Tibial nerve (tissue), 4 donors: ENCODE results near the gene CBLIF. TPM values are rescaled to one million over a fixed set of nuclear protein-coding genes. Genes with fewer than 3 reads are reported as not detected.

Experiments
- DNase-seq, 2 donors: peaks; one replicate each; pipeline ENCODE4 v3.0.0-alpha.2; 2019; ENCODE audit warnings: low spot score in 2 of 2
- H3K27ac ChIP-seq, 4 donors: fragments of 200-600 bp; sonication (generic) in 3 of 4; one replicate each; pipeline ENCODE4 v1.5.1; 2017 to 2019; ENCODE audit warnings: mild to moderate bottlenecking in 1 of 4
- H3K27me3 ChIP-seq, 2 donors: fragments of 200-600 bp; sonication (generic) in 1 of 2; one replicate each; pipeline versions ENCODE4 v1.5.1 to v1.6.0; 2017 to 2019
- H3K36me3 ChIP-seq, 3 donors: fragments of 200-600 bp; sonication (generic); one replicate each; pipeline ENCODE4 v1.5.1; 2018 to 2019
- H3K4me1 ChIP-seq, 4 donors: fragments of 200-600 bp; sonication (generic) in 3 of 4; one replicate each; pipeline ENCODE4 v1.5.1; 2017 to 2019
- H3K4me3 ChIP-seq, 4 donors: fragments of 200-600 bp; sonication (generic) in 3 of 4; one replicate each; pipeline ENCODE4 v1.5.1; 2017 to 2019; ENCODE audit warnings: mild to moderate bottlenecking in 1 of 4, moderate library complexity in 1 of 4
- H3K9me3 ChIP-seq, 4 donors: fragments of 200-600 bp; sonication (generic) in 3 of 4; one replicate each; pipeline ENCODE4 v1.5.1; 2017 to 2019
- CTCF ChIP-seq, 5 experiments: fragments of 200-600 bp in 3 of 5; fragments of 450-650 bp in 2 of 5; sonication (generic) in 3 of 5; IDR thresholded peaks; one replicate each; pipeline ENCODE4 v1.5.1; 2016 to 2019; ENCODE audit warnings: antibody characterized with exemption in 5 of 5, mild to moderate bottlenecking in 3 of 5, moderate library complexity in 2 of 5
- EP300 ChIP-seq, 2 donors: sonication (generic); formaldehyde crosslinking; IDR thresholded peaks; one replicate each; pipeline ENCODE4 v1.6.1; 2017; ENCODE audit warnings: antibody characterized with exemption in 2 of 2, mild to moderate bottlenecking in 1 of 2
- POLR2A ChIP-seq, 2 donors: fragments of 450-650 bp; IDR thresholded peaks; one replicate each; pipeline ENCODE4 v1.6.1; 2017; ENCODE audit warnings: antibody characterized with exemption in 2 of 2, mild to moderate bottlenecking in 2 of 2, moderate library complexity in 2 of 2
- WGBS, 2 donors: methylation state at CpG; one replicate each; pipeline ENCODE4 v1.1.5; 2018; 5-methylcytosine and 5-hydroxymethylcytosine counted together
- total RNA-seq, 4 donors: library from RNA; depleted of rRNA; stranded (reverse); fragments of >200 nt; gene quantifications; one replicate each; pipeline ENCODE4 v1.1.0, GENCODE V29; 2016

CBLIF gene
- total RNA-seq, 4 donors from 2014 or later: not detected

DNA sequence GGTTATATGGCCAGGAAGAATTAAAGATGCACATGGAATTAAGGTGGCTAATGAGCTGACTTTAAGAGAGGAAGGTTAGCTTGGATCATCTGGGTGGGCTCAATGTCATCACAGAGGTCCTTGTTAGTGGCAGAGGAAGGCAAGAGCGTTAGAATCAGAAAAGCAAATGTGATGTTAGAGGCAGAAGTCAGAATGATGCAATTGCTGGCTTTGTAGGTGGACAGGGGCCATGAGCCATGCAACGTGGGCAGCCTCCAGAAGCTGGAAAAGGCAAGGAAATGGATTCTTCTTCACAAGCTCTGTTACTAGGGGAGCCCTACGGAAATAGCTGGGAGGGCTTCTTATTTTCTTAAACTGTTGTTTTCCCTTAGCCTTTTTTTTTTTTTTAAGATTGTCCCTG is 2.3 kb upstream of the CBLIF start:
- Histone ChIP-seq H3K36me3 (no peaks in the 10 kb centered on the region), H3K27ac (no peak overlapping the region), H3K4me3 (no peak overlapping the region), H3K27me3 (no peaks in the 10 kb centered on the region), H3K9me3 (no peaks in the 10 kb centered on the region), H3K4me1 (no peaks in the 10 kb centered on the region)
- DNase-seq: no peak
- TF ChIP-seq CTCF (IDR thresholded peaks at IDR 0.05): no peak
- TF ChIP-seq EP300 (IDR thresholded peaks at IDR 0.05): no peak
- TF ChIP-seq POLR2A (IDR thresholded peaks at IDR 0.05): no peak
- WGBS, 2 donors: 83 to 85% methylated on average over 3 of the region's 3 CpGs

DNA sequence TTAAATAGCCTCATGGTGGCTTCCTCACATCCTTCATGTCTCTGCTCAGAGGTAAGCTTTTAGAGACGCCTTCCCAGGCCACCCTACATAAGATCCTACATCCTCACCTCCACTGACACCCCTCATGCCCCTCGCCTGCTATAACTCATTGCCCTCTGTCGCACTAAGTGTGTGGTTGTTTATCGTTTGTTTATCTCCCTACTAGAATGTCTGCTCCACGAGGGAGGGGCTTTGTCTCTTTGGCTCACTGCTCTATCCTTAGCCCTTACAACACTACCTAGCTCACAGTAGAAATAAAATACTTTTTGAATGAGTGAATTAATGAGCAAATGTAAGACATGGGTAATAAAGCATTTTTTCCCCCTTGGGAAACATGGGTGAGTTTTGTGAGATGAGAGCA is 1.3 kb upstream of the CBLIF start:
- no peak for DNase-seq
- Histone ChIP-seq H3K4me3 (no peak overlapping the region), H3K36me3 (no peaks in the 10 kb centered on the region), H3K27me3 (no peaks in the 10 kb centered on the region), H3K9me3 (no peaks in the 10 kb centered on the region), H3K27ac (no peak overlapping the region), H3K4me1 (no peaks in the 10 kb centered on the region)
- TF ChIP-seq EP300 (IDR thresholded peaks at IDR 0.05): no peak
- TF ChIP-seq CTCF (IDR thresholded peaks at IDR 0.05): no peak
- TF ChIP-seq POLR2A (IDR thresholded peaks at IDR 0.05): no peak
- WGBS, 2 donors: 65 to 66% methylated on average over 5 of the region's 5 CpGs

DNA sequence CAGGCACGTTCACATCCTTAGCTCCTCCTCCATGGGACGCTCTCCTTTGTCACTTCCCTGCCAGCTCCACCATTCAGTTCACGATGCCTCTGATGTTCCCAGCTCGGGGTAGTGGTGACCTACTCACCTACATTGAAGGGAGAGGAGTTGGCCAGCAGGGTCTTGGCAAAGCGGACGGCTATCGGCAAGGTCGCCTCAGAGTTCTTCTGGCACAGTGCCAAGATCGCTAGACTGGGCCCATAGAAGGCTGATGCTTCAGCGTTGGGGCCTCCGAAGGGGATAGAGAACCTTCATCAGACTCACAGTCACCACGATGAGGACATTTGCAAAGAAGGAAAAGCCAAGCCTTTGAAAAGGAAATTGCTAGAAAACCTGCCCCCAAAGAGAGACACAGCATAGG is 3.0 kb downstream of the CBLIF start:
- no peaks in the 10 kb centered on the region for H3K36me3 ChIP-seq
- no peaks in the 10 kb centered on the region for H3K9me3 ChIP-seq
- H3K4me1 ChIP-seq: no peaks in the 10 kb centered on the region
- no peak overlapping the region for H3K4me3 ChIP-seq
- no peaks in the 10 kb centered on the region for H3K27me3 ChIP-seq
- no peak overlapping the region for H3K27ac ChIP-seq
- TF ChIP-seq CTCF (IDR thresholded peaks at IDR 0.05) (no peak), POLR2A (IDR thresholded peaks at IDR 0.05) (no peak)
- 58 to 62% methylated on average over 12 of the region's 12 CpGs for WGBS, 2 donors
- no peak for DNase-seq

DNA sequence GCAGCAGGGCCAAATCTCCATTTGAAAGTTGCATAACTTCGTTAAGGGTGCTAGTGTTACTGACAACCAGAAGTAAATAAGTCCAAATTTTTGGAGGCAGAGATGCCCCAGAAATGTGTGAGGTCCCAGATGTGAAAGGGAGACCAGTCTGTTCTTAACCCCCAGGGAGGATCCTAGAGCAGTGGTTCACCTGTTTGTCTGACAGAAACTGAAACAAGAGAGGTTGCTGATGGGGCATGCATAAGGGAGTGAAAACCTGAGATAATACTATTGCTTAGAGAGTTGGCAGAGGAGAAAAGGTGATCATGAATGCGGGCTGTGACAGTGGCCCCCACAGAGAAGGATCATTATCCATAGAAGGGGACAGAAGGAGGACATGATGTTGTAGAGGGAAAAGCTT is 3.8 kb downstream of the CBLIF start:
- DNase-seq: no peak
- 83 to 88% methylated on average over 2 of the region's 2 CpGs for WGBS, 2 donors
- no peak overlapping the region for H3K27ac ChIP-seq

DNA sequence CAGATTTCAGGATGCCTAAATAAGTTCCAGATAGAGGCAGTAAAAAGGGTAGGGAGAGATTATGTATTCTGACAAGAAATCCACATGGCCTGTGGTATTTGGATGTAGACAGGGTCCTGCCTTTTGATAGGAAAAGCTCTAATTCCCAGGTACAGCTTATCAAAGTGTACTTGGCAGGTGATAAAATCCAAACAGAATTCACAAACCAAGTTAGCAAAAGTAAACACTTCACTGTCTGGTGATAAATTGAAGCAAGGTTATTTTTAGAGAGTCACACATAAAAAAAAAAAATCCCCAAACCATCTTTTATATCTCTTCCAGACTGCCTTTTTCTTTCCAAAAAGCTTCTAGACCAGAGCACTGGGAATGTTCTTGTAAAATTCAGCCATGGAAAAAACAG is 5.7 kb downstream of the CBLIF start:
- Histone ChIP-seq H3K36me3 (no peaks in the 10 kb centered on the region), H3K27ac (no peak overlapping the region), H3K27me3 (no peaks in the 10 kb centered on the region), H3K4me3 (no peak overlapping the region), H3K9me3 (no peaks in the 10 kb centered on the region), H3K4me1 (no peaks in the 10 kb centered on the region)
- TF ChIP-seq CTCF (IDR thresholded peaks at IDR 0.05) (no peak), POLR2A (IDR thresholded peaks at IDR 0.05) (no peak), EP300 (IDR thresholded peaks at IDR 0.05) (no peak)
- DNase-seq: no peak

More for the DNA sequence above, 3.8 kb downstream of the CBLIF start:
- no peaks in the 10 kb centered on the region for H3K36me3 ChIP-seq
- TF ChIP-seq POLR2A (IDR thresholded peaks at IDR 0.05) (no peak), CTCF (IDR thresholded peaks at IDR 0.05) (no peak), EP300 (IDR thresholded peaks at IDR 0.05) (no peak)
- H3K4me1 ChIP-seq: no peaks in the 10 kb centered on the region
- no peaks in the 10 kb centered on the region for H3K27me3 ChIP-seq
- H3K4me3 ChIP-seq: no peak overlapping the region
- H3K9me3 ChIP-seq: no peaks in the 10 kb centered on the region
